CD8-positive, alpha-beta memory T cell (primary cell): ENCODE measurements around the gene HOXB3. TPM values are rescaled to one million over a fixed set of nuclear protein-coding genes. Genes with fewer than 3 reads are reported as not detected.

Experiments used
- CTCF ChIA-PET: fragments of 350-600 bp; sonication (Branson Sonifier 250); formaldehyde crosslinking; loops from one replicate; lab custom pipeline; 2021; ENCODE audit warnings: antibody characterized with exemption; lab: Charles Lee
- POLR2A ChIA-PET: fragments of 350-600 bp; sonication (Branson Sonifier 250); formaldehyde crosslinking; loops from one replicate; lab custom pipeline; 2021; ENCODE audit warnings: antibody characterized with exemption; lab: Charles Lee
- DNase-seq, 5 donors: peaks; one replicate each; pipeline versions ENCODE4 v3.0.0 to v3.0.0-alpha.2; 2020 to 2022; ENCODE audit warnings: mixed read lengths in 1 of 5
- H3K27ac ChIP-seq: one replicate; pipeline ENCODE4 v1.7.0; 2013; ENCODE audit warnings: low read depth, mild to moderate bottlenecking, low read length, moderate library complexity
- H3K27me3 ChIP-seq: 2 replicates; pipeline ENCODE4 v1.7.0; 2013; ENCODE audit warnings: low read length, mild to moderate bottlenecking; ENCODE audit not compliant: insufficient read depth, poor library complexity, severe bottlenecking
- H3K36me3 ChIP-seq: 2 replicates; pipeline ENCODE4 v1.7.0; 2013; ENCODE audit warnings: mild to moderate bottlenecking, low read length, moderate library complexity; ENCODE audit not compliant: insufficient read depth
- H3K4me1 ChIP-seq: 2 replicates; pipeline ENCODE4 v1.7.0; 2013; ENCODE audit warnings: mild to moderate bottlenecking, low read length, moderate library complexity; ENCODE audit not compliant: insufficient read depth
- H3K4me3 ChIP-seq: 2 replicates; pipeline ENCODE4 v1.7.0; 2013; ENCODE audit warnings: mild to moderate bottlenecking, low read length
- H3K9me3 ChIP-seq: 2 replicates; pipeline ENCODE4 v1.7.0; 2013; ENCODE audit warnings: mild to moderate bottlenecking, low read length
- H3K27ac Mint-ChIP-seq, 8 donors: one replicate each; pipeline ENCODE4 v1.8.0; 2020 to 2021; ENCODE audit warnings: mixed read lengths in 8 of 8, mild to moderate bottlenecking in 6 of 8, inconsistent platforms in 3 of 8, moderate library complexity in 3 of 8
- H3K27me3 Mint-ChIP-seq, 2 donors: one replicate each; pipeline ENCODE4 v1.8.0; 2020 to 2021; ENCODE audit warnings: mixed read lengths in 2 of 2, mild to moderate bottlenecking in 1 of 2, moderate library complexity in 1 of 2
- H3K36me3 Mint-ChIP-seq, 3 donors: one replicate each; pipeline ENCODE4 v1.8.0; 2020 to 2021; ENCODE audit warnings: mixed read lengths in 3 of 3, inconsistent platforms in 1 of 3, mild to moderate bottlenecking in 1 of 3
- H3K4me1 Mint-ChIP-seq, 3 donors: one replicate each; pipeline ENCODE4 v1.8.0; 2020 to 2021; ENCODE audit warnings: mixed read lengths in 3 of 3, inconsistent platforms in 1 of 3, mild to moderate bottlenecking in 1 of 3
- H3K4me3 Mint-ChIP-seq, 7 donors: one replicate each; pipeline ENCODE4 v1.8.0; 2020 to 2021; ENCODE audit warnings: mixed read lengths in 7 of 7, mild to moderate bottlenecking in 6 of 7, moderate library complexity in 4 of 7, inconsistent platforms in 2 of 7
- H3K9me3 Mint-ChIP-seq, 5 donors: one replicate each; pipeline ENCODE4 v1.8.0; 2020 to 2022; ENCODE audit warnings: mixed read lengths in 5 of 5, mild to moderate bottlenecking in 3 of 5, moderate library complexity in 2 of 5, inconsistent platforms in 1 of 5
- polyA plus RNA-seq: library from polyadenylated mRNA; unstranded; fragments of 300-500 nt; fragmentation: Illumina TruSeq; gene quantifications from one replicate; pipeline ENCODE4 v1.2.3, GENCODE V29; 2021
- total RNA-seq, 2 experiments: library from RNA; stranded (reverse); gene quantifications; one replicate each; pipeline ENCODE4 v1.2.3, GENCODE V29; 2021

The HOXB3 gene
- total and polyA plus RNA-seq, 3 experiments from 2014 or later = 0.10 to 3.5 (median 3.0) TPM

DNA sequence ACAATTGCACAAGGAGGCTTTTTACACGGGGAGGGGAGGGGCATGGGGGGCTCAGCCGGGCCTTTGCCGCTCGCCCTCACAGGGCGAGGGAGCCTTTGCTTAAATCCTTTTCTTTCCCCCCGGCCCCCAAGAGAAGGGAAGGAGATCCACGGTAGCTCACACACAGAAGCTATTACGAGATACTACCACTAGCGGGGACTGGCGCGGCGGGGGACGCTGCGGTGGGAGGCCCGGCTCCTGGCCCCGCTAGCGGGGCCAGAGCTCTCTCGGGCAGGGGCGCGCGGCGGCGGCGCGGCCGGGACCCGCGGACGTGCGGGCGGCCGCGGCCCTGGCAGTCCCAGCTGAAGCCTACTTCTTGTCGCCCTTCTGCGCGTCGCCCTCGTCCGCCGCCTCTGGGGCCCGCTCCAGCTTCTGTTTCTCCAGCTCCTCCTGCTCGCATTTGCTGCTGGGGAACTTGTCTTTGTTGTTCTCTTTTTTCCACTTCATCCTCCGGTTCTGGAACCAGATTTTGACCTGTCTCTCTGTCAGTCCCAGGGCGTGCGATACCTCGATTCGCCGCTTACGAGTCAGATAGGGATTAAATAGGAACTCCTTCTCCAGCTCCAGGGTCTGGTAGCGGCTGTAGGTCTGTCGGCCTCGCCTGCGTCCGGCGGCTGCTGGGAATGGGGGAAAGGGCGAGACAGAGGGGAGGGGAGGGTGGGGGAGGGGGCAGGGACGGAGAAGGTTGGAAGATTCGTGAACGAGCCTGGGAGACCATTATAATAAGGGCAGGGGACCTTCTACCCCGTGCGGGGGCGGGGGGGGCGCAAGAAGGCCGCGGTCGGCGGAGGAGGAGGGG is 23.0 kb upstream of the HOXB3 start:
- Mint-ChIP-seq H3K4me1 (peaks cover 40 to 65% (median 55%) of the 10 kb centered on the region in 3 donors), H3K4me3 (peak overlapping the region; percentile 81 to 91 (median 88)), H3K27ac (peak overlapping the region in 3 of 8 donors; percentile 3 to 51 (median 43)), H3K36me3 (peaks cover 0 to 6% (median 2%) of the 10 kb centered on the region in 3 donors), H3K27me3 (peaks cover 77 to 82% of the 10 kb centered on the region in 2 donors), H3K9me3 (peaks cover 0 to 4% (median 0%) of the 10 kb centered on the region in 5 donors)
- Histone ChIP-seq H3K27me3 (peaks cover 70% of the 10 kb centered on the region), H3K9me3 (no peaks in the 10 kb centered on the region), H3K36me3 (no peaks in the 10 kb centered on the region), H3K4me1 (peaks cover 53% of the 10 kb centered on the region), H3K4me3 (peak overlapping the region; percentile 62), H3K27ac (no peak overlapping the region)
- peak in 4 of 5 donors; percentile 46 to 67 (median 50) for DNase-seq
- CTCF ChIA-PET = interaction anchor here (0.7 to 2.4 kb wide), 12 partner anchors 11 to 533 kb away, joined by 3 to 25 read pairs (median 3); partner anchors contain the start of gene HOXB9
- POLR2A ChIA-PET = interaction anchor here (0.5 to 0.7 kb wide), 4 partner anchors 12 to 226 kb away, joined by 3 read pairs; no protein-coding TSS in a partner anchor

DNA sequence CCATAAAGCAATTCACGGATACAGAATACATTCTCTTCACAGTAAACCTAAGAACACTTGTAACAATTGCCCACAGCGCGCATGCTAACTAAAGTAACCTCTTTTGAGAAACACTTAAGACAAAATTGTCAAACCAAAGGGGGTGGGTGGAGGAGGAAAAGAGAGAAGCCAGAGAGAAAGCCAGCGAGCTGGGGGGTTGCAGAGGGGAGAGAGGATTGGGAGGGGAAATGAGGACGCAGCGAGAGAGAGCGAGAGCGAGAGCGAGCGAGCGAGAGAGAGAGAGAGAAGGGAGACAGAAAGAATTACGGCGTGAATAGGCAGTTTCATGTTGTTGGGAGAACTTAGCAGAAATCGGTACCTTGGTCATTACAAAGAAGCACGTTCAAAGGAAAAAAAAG is 22.4 kb upstream of the HOXB3 start:
- Histone ChIP-seq H3K4me3 (peak overlapping the region; percentile 62), H3K36me3 (no peaks in the 10 kb centered on the region), H3K27me3 (peaks cover 64% of the 10 kb centered on the region), H3K9me3 (no peaks in the 10 kb centered on the region), H3K4me1 (peaks cover 48% of the 10 kb centered on the region), H3K27ac (no peak overlapping the region)
- H3K36me3 Mint-ChIP-seq = peaks cover 0 to 6% (median 2%) of the 10 kb centered on the region in 3 donors
- peak overlapping the region in 4 of 8 donors; percentile 3 to 72 (median 34) for H3K27ac Mint-ChIP-seq
- H3K9me3 Mint-ChIP-seq = peaks cover 0 to 4% (median 0%) of the 10 kb centered on the region in 5 donors
- H3K27me3 Mint-ChIP-seq = peaks cover 75 to 83% of the 10 kb centered on the region in 2 donors
- DNase-seq = no peak
- peaks cover 38 to 62% (median 53%) of the 10 kb centered on the region in 3 donors for H3K4me1 Mint-ChIP-seq
- peak overlapping the region; percentile 80 to 91 (median 86) for H3K4me3 Mint-ChIP-seq
- CTCF ChIA-PET = interaction anchor here (0.7 to 2.4 kb wide), 12 partner anchors 11 to 532 kb away, joined by 3 to 25 read pairs (median 3); partner anchors contain the start of gene HOXB9
- POLR2A ChIA-PET = interaction anchor here (0.7 kb wide), 3 partner anchors 11 to 35 kb away, joined by 3 read pairs; no protein-coding TSS in a partner anchor

DNA sequence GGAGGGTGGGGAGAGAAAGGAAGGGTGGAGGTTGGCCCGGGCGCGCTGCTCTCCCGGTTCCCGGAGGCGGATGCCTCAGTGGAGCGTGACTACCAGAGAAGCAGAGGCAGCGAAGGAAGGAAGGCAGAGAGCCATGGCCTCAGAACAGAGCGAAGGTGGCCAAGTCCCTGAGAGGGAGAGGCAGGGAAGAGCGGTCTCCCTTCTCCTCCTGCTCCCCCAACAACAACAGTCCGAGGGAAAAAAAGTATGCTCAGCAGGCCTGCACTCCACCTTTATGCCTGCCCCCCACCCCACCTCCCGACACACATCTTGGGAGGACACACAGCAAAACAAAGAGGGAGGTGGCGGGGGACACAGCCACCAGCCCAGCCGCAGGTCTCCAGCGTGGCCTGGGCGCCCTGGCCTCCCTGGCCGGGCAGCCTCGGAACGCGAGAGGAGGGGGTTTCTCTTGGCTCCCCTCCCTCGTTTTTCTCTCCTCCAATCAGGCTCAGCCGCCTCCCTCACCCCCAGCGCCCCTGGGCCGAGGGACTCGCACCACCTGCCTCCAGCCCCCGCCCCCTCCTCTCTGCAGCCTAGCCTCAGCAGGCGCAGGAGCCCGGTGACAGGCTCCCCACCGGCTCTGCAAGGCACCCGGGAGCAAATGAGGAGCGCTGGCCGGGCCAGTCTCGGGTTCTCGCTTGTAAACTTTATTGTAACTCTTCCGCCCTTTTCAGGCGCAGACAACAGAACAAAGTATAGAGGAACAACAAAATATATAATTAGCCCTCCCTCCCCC is 21.8 kb upstream of the HOXB3 start:
- Mint-ChIP-seq H3K4me1 (peaks cover 34 to 56% (median 47%) of the 10 kb centered on the region in 3 donors), H3K4me3 (peak overlapping the region; percentile 91 to 98 (median 95)), H3K9me3 (peaks cover 0 to 4% (median 0%) of the 10 kb centered on the region in 5 donors), H3K36me3 (peaks cover 0 to 6% (median 2%) of the 10 kb centered on the region in 3 donors), H3K27ac (peak overlapping the region in 3 of 8 donors; percentile 37 to 76 (median 63)), H3K27me3 (peaks cover 73 to 83% of the 10 kb centered on the region in 2 donors)
- CTCF ChIA-PET = interaction anchor here (1.2 kb wide), 2 partner anchors 21 to 266 kb away, joined by 3 read pairs; no protein-coding TSS in a partner anchor
- H3K27me3 ChIP-seq = peaks cover 58% of the 10 kb centered on the region
- POLR2A ChIA-PET = no interaction called here
- no peaks in the 10 kb centered on the region for H3K9me3 ChIP-seq
- peaks cover 48% of the 10 kb centered on the region for H3K4me1 ChIP-seq
- peak overlapping the region; percentile 32 for H3K4me3 ChIP-seq
- no peaks in the 10 kb centered on the region for H3K36me3 ChIP-seq
- H3K27ac ChIP-seq = no peak overlapping the region
- DNase-seq = no peak

DNA sequence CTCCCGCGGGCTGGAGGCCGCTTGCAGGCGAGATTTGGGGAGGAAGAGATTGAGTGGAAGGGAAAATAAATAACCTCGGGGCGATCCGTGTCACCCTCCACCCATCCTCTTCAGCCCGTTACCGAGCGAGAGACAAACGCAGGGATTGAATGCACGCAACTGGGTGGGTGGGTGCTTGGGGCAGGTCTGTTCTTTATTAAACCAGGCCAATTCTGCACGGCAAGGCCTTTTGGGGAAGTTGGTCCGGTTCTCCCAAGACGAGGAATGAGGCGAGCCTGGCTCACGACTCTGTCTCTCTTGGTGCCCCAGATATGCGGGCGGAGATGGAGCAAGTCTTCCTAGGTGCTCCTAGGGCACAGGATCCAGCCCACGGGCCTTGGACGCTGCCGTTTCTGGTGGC is 21.2 kb upstream of the HOXB3 start:
- H3K4me3 Mint-ChIP-seq = peak overlapping the region; percentile 91 to 98 (median 95)
- no peaks in the 10 kb centered on the region for H3K36me3 ChIP-seq
- H3K36me3 Mint-ChIP-seq = peaks cover 0 to 6% (median 0%) of the 10 kb centered on the region in 3 donors
- peak overlapping the region; percentile 57 for H3K27ac ChIP-seq
- ChIA-PET POLR2A (no interaction called here), CTCF (no interaction called here)
- peaks cover 73 to 82% of the 10 kb centered on the region in 2 donors for H3K27me3 Mint-ChIP-seq
- H3K9me3 Mint-ChIP-seq = peaks cover 0 to 4% (median 0%) of the 10 kb centered on the region in 5 donors
- DNase-seq = no peak
- peaks cover 52% of the 10 kb centered on the region for H3K27me3 ChIP-seq
- H3K9me3 ChIP-seq = no peaks in the 10 kb centered on the region
- peaks cover 48% of the 10 kb centered on the region for H3K4me1 ChIP-seq
- H3K27ac Mint-ChIP-seq = peak overlapping the region in 6 of 8 donors; percentile 63 to 85 (median 71)
- peak overlapping the region; percentile 90 for H3K4me3 ChIP-seq
- H3K4me1 Mint-ChIP-seq = peaks cover 32 to 56% (median 46%) of the 10 kb centered on the region in 3 donors

DNA sequence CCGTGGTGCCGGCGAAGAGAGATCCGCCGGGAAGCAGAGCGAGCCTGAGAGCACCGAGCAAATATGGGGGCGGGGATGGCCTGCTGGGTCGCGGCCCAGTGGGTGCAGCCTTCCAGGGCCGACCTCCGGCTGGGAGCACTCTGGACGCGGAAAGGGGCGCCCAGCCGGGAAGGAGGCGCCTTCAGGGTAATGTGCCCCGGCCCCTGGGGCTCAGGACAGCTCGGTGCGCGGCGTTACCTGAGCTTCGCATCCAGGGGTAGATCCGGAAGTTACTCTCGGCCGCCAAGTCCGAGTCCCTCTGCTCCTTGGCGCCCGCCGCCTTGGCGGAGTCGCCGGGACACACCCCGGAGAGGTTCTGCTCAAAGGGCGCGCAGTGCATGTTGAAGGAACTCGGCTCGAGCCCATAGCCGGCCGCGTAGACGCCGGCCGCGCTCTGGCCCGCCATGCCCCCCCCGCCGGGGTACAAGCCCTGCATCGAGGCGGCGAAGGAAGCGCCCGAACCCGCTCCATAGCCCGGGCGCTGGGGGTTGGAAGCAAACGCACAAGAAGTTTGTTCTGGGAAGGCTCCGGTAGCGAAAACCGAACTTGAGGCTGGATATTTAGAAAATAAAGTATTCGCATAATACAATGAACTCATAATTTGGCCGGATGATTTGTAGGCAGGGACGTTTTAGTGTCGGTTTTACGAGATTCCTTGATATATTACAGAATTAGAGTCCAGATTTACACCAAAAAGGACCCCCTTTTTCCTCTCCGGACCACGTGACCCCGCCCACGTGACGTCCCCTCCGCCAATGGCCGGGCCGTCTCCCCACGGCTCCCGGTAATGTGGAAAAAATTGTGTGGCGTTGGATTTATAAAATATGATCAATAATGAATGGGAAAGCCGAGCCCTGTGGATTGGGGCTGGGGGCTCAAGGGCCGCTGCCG is 20.5 kb upstream of the HOXB3 start, which contains the start of gene HOXB7:
Gene HOXB7, minus strand, starts transcription at position 736 of the 930 bp plus-strand sequence. Its CDS starts 99 bp downstream, at position 637.
- Histone ChIP-seq H3K27ac (peak within 1 kb of the TSS; percentile 57), H3K27me3 (peaks cover 46% of the 10 kb centered on the region), H3K4me3 (peak within 1 kb of the TSS; percentile 90), H3K4me1 (peaks cover 48% of the 10 kb centered on the region), H3K9me3 (no peaks in the 10 kb centered on the region), H3K36me3 (no peaks in the 10 kb centered on the region)
- ChIA-PET CTCF (interaction anchor here (1.0 to 2.1 kb wide), 4 partner anchors 9 to 348 kb away, joined by 3 to 8 read pairs (median 6); partner anchors contain the start of gene HOXB5), POLR2A (interaction anchor here (0.6 kb wide), 1 partner anchor 14 kb away, joined by 3 read pairs; no protein-coding TSS in a partner anchor)
- Mint-ChIP-seq H3K4me3 (peak within 1 kb of the TSS; percentile 91 to 98 (median 95)), H3K36me3 (peaks cover 0 to 6% (median 0%) of the 10 kb centered on the region in 3 donors), H3K4me1 (peaks cover 32 to 53% (median 46%) of the 10 kb centered on the region in 3 donors), H3K9me3 (peaks cover 0 to 4% (median 0%) of the 10 kb centered on the region in 5 donors), H3K27ac (peak within 1 kb of the TSS in 6 of 8 donors; percentile 63 to 85 (median 71)), H3K27me3 (peaks cover 73 to 79% of the 10 kb centered on the region in 2 donors)
- DNase-seq = peak; percentile 41 to 72 (median 68)

DNA sequence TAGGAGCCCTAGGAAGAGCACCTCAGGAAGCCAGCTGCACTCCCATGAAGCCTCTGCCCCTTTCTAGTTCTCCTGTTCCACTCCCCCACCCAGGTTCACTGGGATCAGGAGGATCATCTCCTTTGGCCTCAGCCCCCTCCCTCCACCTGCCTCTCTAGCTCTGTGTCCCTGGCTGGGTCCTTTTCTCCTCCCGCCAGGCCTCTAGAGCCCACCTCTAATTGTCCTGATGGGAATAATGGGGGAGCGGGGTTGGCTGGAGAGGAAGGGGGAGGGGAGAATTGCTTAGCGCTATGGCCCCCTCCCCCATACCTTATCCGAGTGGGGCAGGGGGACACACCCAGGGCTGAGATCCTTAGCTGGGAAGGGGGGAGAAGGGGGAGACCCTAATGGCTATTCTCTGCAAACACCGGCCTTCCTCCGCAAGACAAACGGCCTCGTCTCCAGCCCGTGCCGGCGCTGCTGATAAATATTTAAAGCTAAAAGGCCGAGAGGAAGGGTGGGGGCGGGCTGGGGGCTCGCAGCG is 19.8 kb upstream of the HOXB3 start:
- DNase-seq = no peak
- peak overlapping the region; percentile 75 to 98 (median 93) for H3K4me3 Mint-ChIP-seq
- ChIA-PET POLR2A (interaction anchor here (0.6 to 0.9 kb wide), 2 partner anchors 9 to 15 kb away, joined by 3 read pairs; no protein-coding TSS in a partner anchor), CTCF (interaction anchor here (1.0 to 2.1 kb wide), 4 partner anchors 8 to 347 kb away, joined by 3 to 8 read pairs (median 6); partner anchors contain the start of gene HOXB5)
- H3K36me3 Mint-ChIP-seq = peaks cover 0 to 6% (median 0%) of the 10 kb centered on the region in 3 donors
- H3K27ac Mint-ChIP-seq = peak overlapping the region in 1 of 8 donors; percentile 11
- Histone ChIP-seq H3K9me3 (no peaks in the 10 kb centered on the region), H3K36me3 (no peaks in the 10 kb centered on the region), H3K4me1 (peaks cover 44% of the 10 kb centered on the region), H3K27ac (peak overlapping the region; percentile 57), H3K4me3 (peak overlapping the region; percentile 90), H3K27me3 (peaks cover 46% of the 10 kb centered on the region)
- peaks cover 71 to 78% of the 10 kb centered on the region in 2 donors for H3K27me3 Mint-ChIP-seq
- peaks cover 29 to 48% (median 41%) of the 10 kb centered on the region in 3 donors for H3K4me1 Mint-ChIP-seq
- H3K9me3 Mint-ChIP-seq = peaks cover 0 to 3% (median 0%) of the 10 kb centered on the region in 5 donors
